ENCODE data around the gene UBASH3A. TPM values are rescaled to one million over a fixed set of nuclear protein-coding genes. Genes with fewer than 3 reads are reported as not detected.

Gene UBASH3A
- polyA plus RNA-seq, 3 donors: not detected

GRCh38 chr21:42377211-42377950, 26.3 kb upstream of the UBASH3A start:
- no peaks in the 10 kb centered on the region for H4K20me1 ChIP-seq (ENCODE audit: insufficient read depth, low read length)
- Mint-ChIP-seq H3K36me3 (no peaks in the 10 kb centered on the region), H3K4me3 (no peak overlapping the region), H3K4me1 (peaks cover 8% of the 10 kb centered on the region), H3K27ac (peak overlapping the region in 2 of 7 donors; percentile 4 to 58), H3K27me3 (ENCODE audit: low read depth in 3 of 3) (peaks cover 3 to 7% (median 6%) of the 10 kb centered on the region in 3 donors), H3K9me3 (peaks cover 7 to 12% (median 10%) of the 10 kb centered on the region in 7 donors)
- no peak overlapping the region for H3K27ac ChIP-seq (ENCODE audit: low read depth in 1 of 2, low read length in 2 of 2)
- WGBS (ENCODE audit: insufficient coverage): 85% methylated on average over 22 of the region's 24 CpGs
- H2AFZ ChIP-seq (ENCODE audit: insufficient read depth, low read depth, low read length, poor library complexity, severe bottlenecking): no peak overlapping the region
- H3K9me3 ChIP-seq (replicated peaks in 1 of 2; ENCODE audit: control insufficient read depth in 1 of 2, insufficient read depth in 1 of 2, low read length in 2 of 2): peaks cover 9 to 13% of the 10 kb centered on the region in 2 donors
- no peak for DNase-seq
- no peak overlapping the region for H3K4me2 ChIP-seq (replicated peaks; ENCODE audit: extremely low read depth, low read length, poor library complexity, severe bottlenecking)
- no peak overlapping the region for H3K4me3 ChIP-seq (replicated peaks in 1 of 3; ENCODE audit: low read depth in 2 of 3, low read length in 3 of 3)
- H3K9ac ChIP-seq (ENCODE audit: insufficient read depth, low read length, poor library complexity, severe bottlenecking): no peak overlapping the region
- no peaks in the 10 kb centered on the region for H3K27me3 ChIP-seq (ENCODE audit: control insufficient read depth in 2 of 2, insufficient read depth in 2 of 2, low read length in 2 of 2)
- H3K79me2 ChIP-seq (ENCODE audit: insufficient read depth, low read length): no peaks in the 10 kb centered on the region
- H3K4me1 ChIP-seq (ENCODE audit: control insufficient read depth in 1 of 2, insufficient read depth in 2 of 2, low read length in 2 of 2): no peaks in the 10 kb centered on the region
- no peak for TF ChIP-seq CTCF (IDR thresholded peaks at IDR 0.05)
- H3K36me3 ChIP-seq (replicated peaks in 1 of 2; ENCODE audit: control insufficient read depth in 1 of 2, insufficient read depth in 2 of 2, low read length in 2 of 2): no peaks in the 10 kb centered on the region
- intact Hi-C loops (cut with micrococcal nuclease): no loop called here

- H3K27ac ChIP-seq (ENCODE audit: low read depth in 1 of 2, low read length in 2 of 2): no peak overlapping the region
- H3K9me3 ChIP-seq (replicated peaks in 1 of 2; ENCODE audit: control insufficient read depth in 1 of 2, insufficient read depth in 1 of 2, low read length in 2 of 2): peaks cover 9 to 19% of the 10 kb centered on the region in 2 donors
- WGBS (ENCODE audit: insufficient coverage): 100% methylated on average over 1 of the region's 5 CpGs
- H4K20me1 ChIP-seq (ENCODE audit: insufficient read depth, low read length): no peaks in the 10 kb centered on the region
- Mint-ChIP-seq H3K36me3 (no peaks in the 10 kb centered on the region), H3K4me3 (no peak overlapping the region), H3K9me3 (peaks cover 7 to 14% (median 12%) of the 10 kb centered on the region in 7 donors), H3K27ac (no peak overlapping the region), H3K4me1 (peaks cover 13% of the 10 kb centered on the region), H3K27me3 (ENCODE audit: low read depth in 3 of 3) (peaks cover 3 to 7% (median 6%) of the 10 kb centered on the region in 3 donors)
- intact Hi-C loops (cut with micrococcal nuclease): no loop called here
- no peak for DNase-seq
- H2AFZ ChIP-seq (ENCODE audit: insufficient read depth, low read depth, low read length, poor library complexity, severe bottlenecking): no peak overlapping the region
- no peak for TF ChIP-seq CTCF (IDR thresholded peaks at IDR 0.05)
- H3K9ac ChIP-seq (ENCODE audit: insufficient read depth, low read length, poor library complexity, severe bottlenecking): no peak overlapping the region
- no peaks in the 10 kb centered on the region for H3K79me2 ChIP-seq (ENCODE audit: insufficient read depth, low read length)
- H3K4me3 ChIP-seq (replicated peaks in 1 of 3; ENCODE audit: low read depth in 2 of 3, low read length in 3 of 3): no peak overlapping the region
- H3K27me3 ChIP-seq (ENCODE audit: control insufficient read depth in 2 of 2, insufficient read depth in 2 of 2, low read length in 2 of 2): no peaks in the 10 kb centered on the region
- no peaks in the 10 kb centered on the region for H3K36me3 ChIP-seq (replicated peaks in 1 of 2; ENCODE audit: control insufficient read depth in 1 of 2, insufficient read depth in 2 of 2, low read length in 2 of 2)
- H3K4me1 ChIP-seq (ENCODE audit: control insufficient read depth in 1 of 2, insufficient read depth in 2 of 2, low read length in 2 of 2): peaks cover 0 to 3% of the 10 kb centered on the region in 2 donors
- no peak overlapping the region for H3K4me2 ChIP-seq (replicated peaks; ENCODE audit: extremely low read depth, low read length, poor library complexity, severe bottlenecking)
Observed at GRCh38 chr21:42377951-42378340, 25.8 kb upstream of the UBASH3A start.
